Panc1 (cell line): ENCODE measurements around the gene ACTL10.

Experiments used
- POLR2AphosphoS5 ChIP-seq: IDR thresholded peaks from 2 replicates; pipeline ENCODE4 v1.6.1; 2012; ENCODE audit warnings: mild to moderate bottlenecking, low read depth, low read length, moderate library complexity
- SIN3A ChIP-seq: IDR thresholded peaks from 2 replicates; pipeline ENCODE4 v1.6.1; 2012; ENCODE audit warnings: low read depth, mild to moderate bottlenecking, low read length, moderate library complexity, borderline replicate concordance; ENCODE audit not compliant: insufficient read depth
- TCF7L2 ChIP-seq: IDR thresholded peaks from 2 replicates; pipeline ENCODE4 v1.6.1; 2011; ENCODE audit warnings: mild to moderate bottlenecking, low read depth, low read length, inconsistent platforms
- TF ChIP-seq, protein P1 (sequence below): fragments of 450-650 bp; IDR thresholded peaks from 2 replicates; pipeline ENCODE4 v1.5.1; 2017; ENCODE audit warnings: mild to moderate bottlenecking
- TF ChIP-seq, protein P2 (sequence below), 2 experiments: IDR thresholded peaks; 2 replicates each; pipeline ENCODE4 v1.6.1; 2011 to 2012; ENCODE audit warnings: low read depth in 2 of 2, control low read depth in 1 of 2, low read length in 1 of 2, mild to moderate bottlenecking in 1 of 2, moderate library complexity in 1 of 2; ENCODE audit not compliant: insufficient read depth in 1 of 2

DNA sequence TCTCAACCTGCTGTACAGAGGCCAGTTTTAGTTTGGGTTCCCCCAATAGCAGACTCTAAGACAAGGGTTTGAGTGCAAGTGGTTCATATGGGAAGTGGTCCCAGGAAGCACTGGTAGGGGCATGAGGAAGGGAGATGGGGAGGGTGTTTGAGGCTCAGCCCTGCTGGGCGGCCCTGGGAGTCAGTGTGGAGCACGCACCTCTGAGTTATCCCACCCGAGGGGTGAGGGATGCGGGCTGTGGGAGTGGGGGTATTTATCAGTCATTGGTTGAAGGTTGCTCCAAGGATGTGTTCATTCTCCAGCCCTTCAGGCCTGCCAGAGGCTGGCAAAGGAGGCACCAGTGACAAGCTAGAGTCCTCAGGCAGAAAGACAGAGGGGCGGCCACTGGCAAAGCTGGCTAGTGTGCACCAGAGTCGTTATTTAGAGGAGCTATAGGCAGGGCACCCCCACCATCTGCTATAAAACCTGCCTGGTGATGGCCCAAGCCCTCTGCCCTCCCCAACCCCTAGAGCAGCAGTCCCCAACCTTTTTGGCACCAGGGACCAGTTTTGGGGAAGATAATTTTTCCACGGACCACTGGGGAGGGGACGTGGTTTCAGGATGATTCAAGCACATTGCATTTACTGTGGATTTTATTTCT, 36.9 kb downstream of the ACTL10 start:
- TF ChIP-seq POLR2AphosphoS5 (no peak), TCF7L2 (no peak), SIN3A (no peak)
- TF ChIP-seq, protein P1, sequence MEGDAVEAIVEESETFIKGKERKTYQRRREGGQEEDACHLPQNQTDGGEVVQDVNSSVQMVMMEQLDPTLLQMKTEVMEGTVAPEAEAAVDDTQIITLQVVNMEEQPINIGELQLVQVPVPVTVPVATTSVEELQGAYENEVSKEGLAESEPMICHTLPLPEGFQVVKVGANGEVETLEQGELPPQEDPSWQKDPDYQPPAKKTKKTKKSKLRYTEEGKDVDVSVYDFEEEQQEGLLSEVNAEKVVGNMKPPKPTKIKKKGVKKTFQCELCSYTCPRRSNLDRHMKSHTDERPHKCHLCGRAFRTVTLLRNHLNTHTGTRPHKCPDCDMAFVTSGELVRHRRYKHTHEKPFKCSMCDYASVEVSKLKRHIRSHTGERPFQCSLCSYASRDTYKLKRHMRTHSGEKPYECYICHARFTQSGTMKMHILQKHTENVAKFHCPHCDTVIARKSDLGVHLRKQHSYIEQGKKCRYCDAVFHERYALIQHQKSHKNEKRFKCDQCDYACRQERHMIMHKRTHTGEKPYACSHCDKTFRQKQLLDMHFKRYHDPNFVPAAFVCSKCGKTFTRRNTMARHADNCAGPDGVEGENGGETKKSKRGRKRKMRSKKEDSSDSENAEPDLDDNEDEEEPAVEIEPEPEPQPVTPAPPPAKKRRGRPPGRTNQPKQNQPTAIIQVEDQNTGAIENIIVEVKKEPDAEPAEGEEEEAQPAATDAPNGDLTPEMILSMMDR: no peak
- TF ChIP-seq, protein P2, sequence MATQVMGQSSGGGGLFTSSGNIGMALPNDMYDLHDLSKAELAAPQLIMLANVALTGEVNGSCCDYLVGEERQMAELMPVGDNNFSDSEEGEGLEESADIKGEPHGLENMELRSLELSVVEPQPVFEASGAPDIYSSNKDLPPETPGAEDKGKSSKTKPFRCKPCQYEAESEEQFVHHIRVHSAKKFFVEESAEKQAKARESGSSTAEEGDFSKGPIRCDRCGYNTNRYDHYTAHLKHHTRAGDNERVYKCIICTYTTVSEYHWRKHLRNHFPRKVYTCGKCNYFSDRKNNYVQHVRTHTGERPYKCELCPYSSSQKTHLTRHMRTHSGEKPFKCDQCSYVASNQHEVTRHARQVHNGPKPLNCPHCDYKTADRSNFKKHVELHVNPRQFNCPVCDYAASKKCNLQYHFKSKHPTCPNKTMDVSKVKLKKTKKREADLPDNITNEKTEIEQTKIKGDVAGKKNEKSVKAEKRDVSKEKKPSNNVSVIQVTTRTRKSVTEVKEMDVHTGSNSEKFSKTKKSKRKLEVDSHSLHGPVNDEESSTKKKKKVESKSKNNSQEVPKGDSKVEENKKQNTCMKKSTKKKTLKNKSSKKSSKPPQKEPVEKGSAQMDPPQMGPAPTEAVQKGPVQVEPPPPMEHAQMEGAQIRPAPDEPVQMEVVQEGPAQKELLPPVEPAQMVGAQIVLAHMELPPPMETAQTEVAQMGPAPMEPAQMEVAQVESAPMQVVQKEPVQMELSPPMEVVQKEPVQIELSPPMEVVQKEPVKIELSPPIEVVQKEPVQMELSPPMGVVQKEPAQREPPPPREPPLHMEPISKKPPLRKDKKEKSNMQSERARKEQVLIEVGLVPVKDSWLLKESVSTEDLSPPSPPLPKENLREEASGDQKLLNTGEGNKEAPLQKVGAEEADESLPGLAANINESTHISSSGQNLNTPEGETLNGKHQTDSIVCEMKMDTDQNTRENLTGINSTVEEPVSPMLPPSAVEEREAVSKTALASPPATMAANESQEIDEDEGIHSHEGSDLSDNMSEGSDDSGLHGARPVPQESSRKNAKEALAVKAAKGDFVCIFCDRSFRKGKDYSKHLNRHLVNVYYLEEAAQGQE (IDR thresholded peaks at IDR 0.05; ENCODE audit: insufficient read depth in 1 of 2, low read depth in 2 of 2, low read length in 1 of 2): no peak
